ENCODE results near the gene RFC1. TPM values are rescaled to one million over a fixed set of nuclear protein-coding genes. Genes with fewer than 3 reads are reported as not detected.

The RFC1 gene
- total RNA-seq, 4 donors from 2014 or later, result 17.2 to 30.6 (median 18.6) TPM

- Histone ChIP-seq H3K9me3 (no peaks in the 10 kb centered on the region), H3K36me3 (no peaks in the 10 kb centered on the region), H3K27me3 (no peaks in the 10 kb centered on the region), H3K27ac (no peak overlapping the region), H3K4me1 (no peaks in the 10 kb centered on the region), H3K4me3 (no peak overlapping the region)
- intact Hi-C loops (cut with DNase I; ENCODE audit: low total_unique reads) (no loop called here), in situ Hi-C loops (cut with MboI; ENCODE audit: low pct_ligation_motif_present in 1 of 4, low pct_unique_long_range_greater_than_20kb in 1 of 4, low sequenced_read_pairs in 3 of 4) (no loop called here)
- TF ChIP-seq, protein P1, sequence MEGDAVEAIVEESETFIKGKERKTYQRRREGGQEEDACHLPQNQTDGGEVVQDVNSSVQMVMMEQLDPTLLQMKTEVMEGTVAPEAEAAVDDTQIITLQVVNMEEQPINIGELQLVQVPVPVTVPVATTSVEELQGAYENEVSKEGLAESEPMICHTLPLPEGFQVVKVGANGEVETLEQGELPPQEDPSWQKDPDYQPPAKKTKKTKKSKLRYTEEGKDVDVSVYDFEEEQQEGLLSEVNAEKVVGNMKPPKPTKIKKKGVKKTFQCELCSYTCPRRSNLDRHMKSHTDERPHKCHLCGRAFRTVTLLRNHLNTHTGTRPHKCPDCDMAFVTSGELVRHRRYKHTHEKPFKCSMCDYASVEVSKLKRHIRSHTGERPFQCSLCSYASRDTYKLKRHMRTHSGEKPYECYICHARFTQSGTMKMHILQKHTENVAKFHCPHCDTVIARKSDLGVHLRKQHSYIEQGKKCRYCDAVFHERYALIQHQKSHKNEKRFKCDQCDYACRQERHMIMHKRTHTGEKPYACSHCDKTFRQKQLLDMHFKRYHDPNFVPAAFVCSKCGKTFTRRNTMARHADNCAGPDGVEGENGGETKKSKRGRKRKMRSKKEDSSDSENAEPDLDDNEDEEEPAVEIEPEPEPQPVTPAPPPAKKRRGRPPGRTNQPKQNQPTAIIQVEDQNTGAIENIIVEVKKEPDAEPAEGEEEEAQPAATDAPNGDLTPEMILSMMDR (IDR thresholded peaks at IDR 0.05), result no peak
- TF ChIP-seq EP300 (IDR thresholded peaks at IDR 0.05; ENCODE audit: low read depth) (no peak), POLR2AphosphoS5 (IDR thresholded peaks at IDR 0.05) (no peak), POLR2A (IDR thresholded peaks at IDR 0.05) (no peak)
- no peak for DNase-seq
- 84 to 97% methylated on average over 3 to 4 of the region's 4 CpGs for WGBS, 2 donors (ENCODE audit: low coverage in 1 of 2)
Measured at GRCh38 chr4:39259571-39260330, 106.4 kb downstream of the RFC1 start.

GRCh38 chr4:39256436-39256835 lies 109.7 kb downstream of the RFC1 start:
- intact Hi-C loops (cut with DNase I; ENCODE audit: low total_unique reads), result no loop called here
- H3K27me3 ChIP-seq, result no peaks in the 10 kb centered on the region
- no peaks in the 10 kb centered on the region for H3K9me3 ChIP-seq
- no peaks in the 10 kb centered on the region for H3K4me1 ChIP-seq
- WGBS, 2 donors (ENCODE audit: low coverage in 1 of 2), result 79% methylated on average over 2 of the region's 2 CpGs; no CpG with 5 or more reads in 1 of the 2 donors
- no peaks in the 10 kb centered on the region for H3K36me3 ChIP-seq
- TF ChIP-seq, protein P1 (IDR thresholded peaks at IDR 0.05), result no peak
- TF ChIP-seq EP300 (IDR thresholded peaks at IDR 0.05; ENCODE audit: low read depth), result no peak
- no peak for TF ChIP-seq POLR2A (IDR thresholded peaks at IDR 0.05)
- TF ChIP-seq POLR2AphosphoS5 (IDR thresholded peaks at IDR 0.05), result no peak
- no peak for DNase-seq
- in situ Hi-C loops (cut with MboI; ENCODE audit: low pct_ligation_motif_present in 1 of 4, low pct_unique_long_range_greater_than_20kb in 1 of 4, low sequenced_read_pairs in 3 of 4), result no loop called here
- H3K4me3 ChIP-seq, result no peak overlapping the region
- no peak overlapping the region for H3K27ac ChIP-seq

- WGBS, 2 donors (ENCODE audit: low coverage in 1 of 2), result 83 to 85% methylated on average over 5 of the region's 5 CpGs
- H3K9me3 ChIP-seq, result no peaks in the 10 kb centered on the region
- no peak for DNase-seq
- no peak overlapping the region for H3K27ac ChIP-seq
- H3K4me1 ChIP-seq, result no peaks in the 10 kb centered on the region
- H3K4me3 ChIP-seq, result no peak overlapping the region
- H3K27me3 ChIP-seq, result no peaks in the 10 kb centered on the region
- in situ Hi-C loops (cut with MboI; ENCODE audit: low pct_ligation_motif_present in 1 of 4, low pct_unique_long_range_greater_than_20kb in 1 of 4, low sequenced_read_pairs in 3 of 4) (no loop called here), intact Hi-C loops (cut with DNase I; ENCODE audit: low total_unique reads) (no loop called here)
- H3K36me3 ChIP-seq, result no peaks in the 10 kb centered on the region
- TF ChIP-seq, protein P1 (IDR thresholded peaks at IDR 0.05), result no peak
- no peak for TF ChIP-seq EP300 (IDR thresholded peaks at IDR 0.05; ENCODE audit: low read depth)
- no peak for TF ChIP-seq POLR2A (IDR thresholded peaks at IDR 0.05)
- no peak for TF ChIP-seq POLR2AphosphoS5 (IDR thresholded peaks at IDR 0.05)
Measured at GRCh38 chr4:39255871-39256270, 110.3 kb downstream of the RFC1 start.

- DNase-seq, result no peak
- Histone ChIP-seq H3K4me1 (no peaks in the 10 kb centered on the region), H3K9me3 (no peaks in the 10 kb centered on the region), H3K27ac (no peak overlapping the region), H3K36me3 (no peaks in the 10 kb centered on the region), H3K27me3 (no peaks in the 10 kb centered on the region), H3K4me3 (no peak overlapping the region)
- in situ Hi-C loops (cut with MboI; ENCODE audit: low pct_ligation_motif_present in 1 of 4, low pct_unique_long_range_greater_than_20kb in 1 of 4, low sequenced_read_pairs in 3 of 4) (no loop called here), intact Hi-C loops (cut with DNase I; ENCODE audit: low total_unique reads) (no loop called here)
- WGBS, 2 donors (ENCODE audit: low coverage in 1 of 2), result 38 to 56% methylated on average over 2 of the region's 2 CpGs
- TF ChIP-seq, protein P1 (IDR thresholded peaks at IDR 0.05), result no peak
- TF ChIP-seq POLR2A (IDR thresholded peaks at IDR 0.05), result no peak
- no peak for TF ChIP-seq POLR2AphosphoS5 (IDR thresholded peaks at IDR 0.05)
- TF ChIP-seq EP300 (IDR thresholded peaks at IDR 0.05; ENCODE audit: low read depth), result no peak
Measured at GRCh38 chr4:39255266-39255665, 110.9 kb downstream of the RFC1 start.
